GM23338 (cell line): ENCODE measurements around the gene NDOR1. TPM values are rescaled to one million over a fixed set of nuclear protein-coding genes. Genes with fewer than 3 reads are reported as not detected.

Experiments used
- ATAC-seq: fragments of 200-7000 bp; cut with Tn5 transposase; 3 replicates; pipeline ENCODE4 v1.9.1; 2020
- DNase-seq: peaks from one replicate; pipeline ENCODE4 v3.0.0-alpha.2; 2015; ENCODE audit warnings: low spot score
- H2AFZ ChIP-seq: fragments of 200-600 bp; sonication (generic); 2 replicates; pipeline ENCODE4 v1.8.0; 2016; ENCODE audit warnings: antibody characterized with exemption, mild to moderate bottlenecking, moderate library complexity
- H3F3A ChIP-seq: fragments of 200-600 bp; sonication (generic); replicated peaks from 2 replicates; pipeline ENCODE4 v1.8.0; 2017; ENCODE audit warnings: antibody characterized with exemption, mixed run types, low read depth
- H3K27ac ChIP-seq: fragments of 200-600 bp; sonication (generic); 2 replicates; pipeline ENCODE4 v1.6.1; 2016; ENCODE audit warnings: low read depth
- H3K27me3 ChIP-seq: fragments of 200-600 bp; sonication (generic); 2 replicates; pipeline ENCODE4 v1.8.0; 2016; ENCODE audit warnings: mild to moderate bottlenecking, mixed run types, moderate library complexity; ENCODE audit not compliant: insufficient read depth
- H3K36me3 ChIP-seq: fragments of 200-600 bp; sonication (generic); 2 replicates; pipeline ENCODE4 v1.8.0; 2016; ENCODE audit warnings: mild to moderate bottlenecking; ENCODE audit not compliant: insufficient read depth
- H3K4me1 ChIP-seq: fragments of 200-600 bp; sonication (generic); 2 replicates; pipeline ENCODE4 v1.8.0; 2016; ENCODE audit warnings: mild to moderate bottlenecking, moderate library complexity; ENCODE audit not compliant: insufficient read depth
- H3K4me2 ChIP-seq: fragments of 200-600 bp; sonication (generic); 2 replicates; pipeline ENCODE4 v1.7.1; 2017; ENCODE audit warnings: mixed run types
- H3K4me3 ChIP-seq: fragments of 200-600 bp; sonication (generic); 2 replicates; pipeline ENCODE4 v1.6.1; 2016; ENCODE audit warnings: mixed run types
- H3K79me2 ChIP-seq: fragments of 200-600 bp; sonication (generic); replicated peaks from 2 replicates; pipeline ENCODE4 v1.8.0; 2017; ENCODE audit warnings: mild to moderate bottlenecking; ENCODE audit not compliant: insufficient read depth
- H3K9me2 ChIP-seq: fragments of 200-600 bp; sonication (generic); 2 replicates; pipeline ENCODE4 v1.8.0; 2017; ENCODE audit not compliant: insufficient read depth
- H4K20me1 ChIP-seq: fragments of 200-600 bp; sonication (generic); replicated peaks from 2 replicates; pipeline ENCODE4 v1.8.0; 2017; ENCODE audit warnings: mild to moderate bottlenecking; ENCODE audit not compliant: insufficient read depth
- H3K27ac Mint-ChIP-seq: 2 replicates; pipeline ENCODE4 v1.8.0; 2020; ENCODE audit warnings: inconsistent platforms, mild to moderate bottlenecking, moderate library complexity, mixed read lengths
- H3K27me3 Mint-ChIP-seq: 3 replicates; pipeline ENCODE4 v1.8.0; 2022; ENCODE audit warnings: low read depth, mild to moderate bottlenecking, moderate library complexity, mixed read lengths, inconsistent platforms; ENCODE audit not compliant: insufficient read depth, poor library complexity
- H3K36me3 Mint-ChIP-seq: 3 replicates; pipeline ENCODE4 v1.8.0; 2021; ENCODE audit warnings: low read depth, mild to moderate bottlenecking, inconsistent platforms, moderate library complexity, mixed read lengths
- H3K4me1 Mint-ChIP-seq: 3 replicates; pipeline ENCODE4 v1.8.0; 2020; ENCODE audit warnings: mild to moderate bottlenecking, inconsistent platforms, mixed read lengths
- H3K4me3 Mint-ChIP-seq: 3 replicates; pipeline ENCODE4 v1.8.0; 2021; ENCODE audit warnings: moderate library complexity, mild to moderate bottlenecking, inconsistent platforms, mixed read lengths
- H3K9me3 Mint-ChIP-seq: 3 replicates; pipeline ENCODE4 v1.8.0; 2020; ENCODE audit warnings: moderate library complexity, mild to moderate bottlenecking, inconsistent platforms, mixed read lengths
- CREB1 ChIP-seq: fragments of 250-450 bp; sonication (Bioruptor Pico); IDR thresholded peaks from 2 replicates; pipeline ENCODE4 v1.5.0; 2020; ENCODE audit warnings: low read depth, mild to moderate bottlenecking, moderate library complexity
- EZH2 ChIP-seq: fragments of 200-600 bp; sonication (generic); IDR thresholded peaks from one replicate; pipeline ENCODE4 v1.8.0; 2017; ENCODE audit warnings: antibody characterized with exemption, mild to moderate bottlenecking, low read depth; ENCODE audit not compliant: unreplicated experiment
- EZH2phosphoT487 ChIP-seq: fragments of 200-600 bp; sonication (generic); IDR thresholded peaks from one replicate; pipeline ENCODE4 v1.8.1; 2018; ENCODE audit warnings: antibody characterized with exemption; ENCODE audit not compliant: unreplicated experiment
- JUNB ChIP-seq: IDR thresholded peaks from one replicate; pipeline ENCODE4 v1.6.1; 2016; ENCODE audit warnings: antibody characterized with exemption; ENCODE audit not compliant: unreplicated experiment
- NANOG ChIP-seq: IDR thresholded peaks from 2 replicates; pipeline ENCODE4 v1.6.1; 2016; ENCODE audit warnings: antibody characterized with exemption, borderline replicate concordance
- POLR2AphosphoS5 ChIP-seq: IDR thresholded peaks from 2 replicates; pipeline ENCODE4 v1.6.1; 2016; ENCODE audit warnings: antibody characterized with exemption, low read depth
- REST ChIP-seq: IDR thresholded peaks from one replicate; pipeline ENCODE4 v1.6.1; 2018; ENCODE audit warnings: antibody characterized with exemption; ENCODE audit not compliant: unreplicated experiment
- ZNF114 ChIP-seq: fragments of 250-450 bp; sonication (Bioruptor Pico); IDR thresholded peaks from 2 replicates; pipeline ENCODE4 v1.5.0; 2020; ENCODE audit warnings: mild to moderate bottlenecking, moderate library complexity
- ZNF462 ChIP-seq: fragments of 250-450 bp; sonication (Bioruptor Pico); IDR thresholded peaks from 2 replicates; pipeline ENCODE4 v1.5.0; 2020; ENCODE audit warnings: mild to moderate bottlenecking, moderate library complexity
- polyA plus RNA-seq: library from polyadenylated mRNA; unstranded; fragments of >200 nt; fragmentation: Nextera tagmentation; extraction: Ambion mirVana; gene quantifications from 2 replicates; pipeline ENCODE4 v1.2.1, GENCODE V29; 2016
- total RNA-seq: library from RNA; depleted of rRNA; stranded (reverse); fragments of >200 nt; shearing (Covaris generic); gene quantifications from 2 replicates; pipeline ENCODE4 v1.2.3, GENCODE V29; 2014
- TF ChIP-seq, protein P1 (sequence below): IDR thresholded peaks from 2 replicates; pipeline ENCODE4 v1.6.1; 2016; ENCODE audit warnings: antibody characterized with exemption

The NDOR1 gene
- total and polyA plus RNA-seq, 2 experiments from 2014 or later = 19.4 to 38.1 TPM

- TF ChIP-seq REST (no peak), JUNB (no peak)
- TF ChIP-seq, protein P1, sequence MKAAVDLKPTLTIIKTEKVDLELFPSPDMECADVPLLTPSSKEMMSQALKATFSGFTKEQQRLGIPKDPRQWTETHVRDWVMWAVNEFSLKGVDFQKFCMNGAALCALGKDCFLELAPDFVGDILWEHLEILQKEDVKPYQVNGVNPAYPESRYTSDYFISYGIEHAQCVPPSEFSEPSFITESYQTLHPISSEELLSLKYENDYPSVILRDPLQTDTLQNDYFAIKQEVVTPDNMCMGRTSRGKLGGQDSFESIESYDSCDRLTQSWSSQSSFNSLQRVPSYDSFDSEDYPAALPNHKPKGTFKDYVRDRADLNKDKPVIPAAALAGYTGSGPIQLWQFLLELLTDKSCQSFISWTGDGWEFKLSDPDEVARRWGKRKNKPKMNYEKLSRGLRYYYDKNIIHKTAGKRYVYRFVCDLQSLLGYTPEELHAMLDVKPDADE = no peak
Measured at GRCh38 chr9:137164370-137165249, 40.9 kb upstream of the NDOR1 start (continued).

- Mint-ChIP-seq H3K27me3 (peaks cover 80% of the 10 kb centered on the region), H3K36me3 (no peaks in the 10 kb centered on the region), H3K4me3 (no peak overlapping the region), H3K4me1 (peaks cover 2% of the 10 kb centered on the region; the same call in 2 of the 3 replicates), H3K27ac (no peak overlapping the region), H3K9me3 (no peaks in the 10 kb centered on the region)
- H3K4me3 ChIP-seq = no peak overlapping the region
- ATAC-seq = no peak
- no peaks in the 10 kb centered on the region for H3K79me2 ChIP-seq
- no peaks in the 10 kb centered on the region for H3K36me3 ChIP-seq
- H3K27me3 ChIP-seq = peaks cover 86% of the 10 kb centered on the region
- H3K4me2 ChIP-seq = no peak overlapping the region
- no peak overlapping the region for H3K27ac ChIP-seq
- no peaks in the 10 kb centered on the region for H4K20me1 ChIP-seq
- no peak for DNase-seq
- H3K4me1 ChIP-seq = no peaks in the 10 kb centered on the region; the same call in 1 of the 2 replicates
- no peaks in the 10 kb centered on the region for H3F3A ChIP-seq
- H3K9me2 ChIP-seq = no peaks in the 10 kb centered on the region
- H2AFZ ChIP-seq = no peak overlapping the region
- TF ChIP-seq CREB1 (no peak), ZNF114 (CRISPR knock-in tag) (no peak), POLR2AphosphoS5 (no peak), JUNB (no peak), EZH2phosphoT487 (no peak), EZH2 (no peak), ZNF462 (no peak), NANOG (no peak)
Measured at GRCh38 chr9:137165250-137165836, 40.2 kb upstream of the NDOR1 start.
